IMR-90 (cell line): ENCODE results near the gene PITPNM3. TPM values are rescaled to one million over a fixed set of nuclear protein-coding genes. Genes with fewer than 3 reads are reported as not detected.

Source experiments
- ATAC-seq: fragments of 200-7000 bp; cut with Tn5 transposase; 2 replicates; pipeline ENCODE4 v1.9.1; 2020; ENCODE audit warnings: low read depth, mild to moderate bottlenecking, moderate library complexity
- BruUV-seq: library from RNA; stranded (reverse); fragments of 400-500 nt; replicated peaks from 2 replicates; lab custom pipeline; 2021; lab: Mats Ljungman, UMichigan
- CTCF ChIA-PET: fragments of 300-600 bp; formaldehyde crosslinking; extraction: SDS; loops from one replicate; lab custom pipeline; 2021; ENCODE audit warnings: antibody characterized with exemption; lab: Yijun Ruan, JAX
- POLR2A ChIA-PET: fragments of 300-600 bp; sonication (Branson Sonifier 250); formaldehyde crosslinking; loops from one replicate; lab custom pipeline; 2022; ENCODE audit warnings: antibody characterized with exemption; ENCODE audit not compliant: unreplicated experiment; lab: Charles Lee
- DNase-seq: peaks from one replicate; pipeline ENCODE4 v3.0.0; 2013
- H2AFZ ChIP-seq: replicated peaks from 2 replicates; pipeline ENCODE3; 2013; ENCODE audit warnings: low read length, mild to moderate bottlenecking; ENCODE audit not compliant: poor library complexity
- H2AK5ac ChIP-seq: 2 replicates; pipeline ENCODE4 v1.6.1; 2013; ENCODE audit warnings: low read depth, low read length, inconsistent platforms
- H2AK9ac ChIP-seq: replicated peaks from 2 replicates; pipeline ENCODE3; 2013; ENCODE audit warnings: mild to moderate bottlenecking, low read depth, low read length, moderate library complexity; ENCODE audit not compliant: poor library complexity
- H2BK120ac ChIP-seq: 2 replicates; pipeline ENCODE4 v1.6.1; 2013; ENCODE audit warnings: low read depth, low read length, inconsistent platforms
- H2BK15ac ChIP-seq: 3 replicates; pipeline ENCODE4 v1.6.1; 2013; ENCODE audit warnings: low read depth, low read length, inconsistent platforms
- H2BK20ac ChIP-seq: 2 replicates; pipeline ENCODE4 v1.6.1; 2013; ENCODE audit warnings: low read depth, mild to moderate bottlenecking, inconsistent platforms, low read length, moderate library complexity
- H2BK5ac ChIP-seq: 2 replicates; pipeline ENCODE4 v1.6.1; 2013; ENCODE audit warnings: mild to moderate bottlenecking, low read depth, low read length, inconsistent platforms; ENCODE audit not compliant: poor library complexity, severe bottlenecking
- H3K14ac ChIP-seq: replicated peaks from 2 replicates; pipeline ENCODE4 v1.6.1; 2013; ENCODE audit warnings: low read depth, low read length, inconsistent platforms
- H3K18ac ChIP-seq: 2 replicates; pipeline ENCODE4 v1.6.1; 2013; ENCODE audit warnings: low read depth, low read length, control low read depth
- H3K23ac ChIP-seq: 2 replicates; pipeline ENCODE4 v1.6.1; 2013; ENCODE audit warnings: low read depth, low read length, inconsistent platforms
- H3K27ac ChIP-seq: 2 replicates; pipeline ENCODE4 v1.5.1; 2013; ENCODE audit warnings: mild to moderate bottlenecking, control low read depth, low read length; ENCODE audit not compliant: insufficient read depth
- H3K27me3 ChIP-seq: 2 replicates; pipeline ENCODE4 v1.6.1; 2013; ENCODE audit warnings: low read length; ENCODE audit not compliant: control insufficient read depth, insufficient read depth
- H3K36me3 ChIP-seq: 2 replicates; pipeline ENCODE4 v1.6.1; 2013; ENCODE audit warnings: low read length, mixed read lengths; ENCODE audit not compliant: control insufficient read depth, insufficient read depth
- H3K4ac ChIP-seq: 2 replicates; pipeline ENCODE4 v1.6.1; 2013; ENCODE audit warnings: low read depth, low read length, inconsistent platforms
- H3K4me1 ChIP-seq: 2 replicates; pipeline ENCODE4 v1.6.1; 2013; ENCODE audit warnings: low read length, mixed read lengths; ENCODE audit not compliant: control insufficient read depth, insufficient read depth
- H3K4me2 ChIP-seq: 2 replicates; pipeline ENCODE4 v1.6.1; 2013; ENCODE audit warnings: low read depth, mild to moderate bottlenecking, control low read depth, low read length, moderate library complexity
- H3K4me3 ChIP-seq: 2 replicates; pipeline ENCODE4 v1.5.1; 2013; ENCODE audit warnings: low read depth, mild to moderate bottlenecking, control low read depth, low read length, moderate library complexity; ENCODE audit not compliant: insufficient read depth
- H3K56ac ChIP-seq: 2 replicates; pipeline ENCODE4 v1.6.1; 2013; ENCODE audit warnings: low read length, inconsistent platforms; ENCODE audit not compliant: insufficient read depth; ENCODE audit errors: extremely low read depth
- H3K79me1 ChIP-seq, 2 experiments: 2 replicates each; pipeline ENCODE4 v1.6.1; 2013; ENCODE audit warnings: low read length in 2 of 2, inconsistent platforms in 1 of 2, low read depth in 1 of 2
- H3K9ac ChIP-seq: 2 replicates; pipeline ENCODE4 v1.6.1; 2013; ENCODE audit warnings: low read depth, low read length, control low read depth
- H3K9me1 ChIP-seq: 2 replicates; pipeline ENCODE4 v1.6.1; 2013; ENCODE audit warnings: low read length, inconsistent platforms; ENCODE audit not compliant: insufficient read depth
- H3K9me3 ChIP-seq: 2 replicates; pipeline ENCODE4 v1.6.1; 2013; ENCODE audit warnings: low read length; ENCODE audit not compliant: control insufficient read depth, insufficient read depth
- H4K20me1 ChIP-seq: 2 replicates; pipeline ENCODE4 v1.6.1; 2013; ENCODE audit warnings: low read length, inconsistent platforms; ENCODE audit not compliant: insufficient read depth
- H4K5ac ChIP-seq: 2 replicates; pipeline ENCODE4 v1.6.1; 2013; ENCODE audit warnings: mild to moderate bottlenecking, low read depth, low read length, control low read depth
- H4K8ac ChIP-seq, 2 experiments: 2 replicates each; pipeline ENCODE4 v1.6.1; 2013; ENCODE audit warnings: low read depth in 2 of 2, low read length in 2 of 2, control low read depth in 1 of 2, inconsistent platforms in 1 of 2
- H4K91ac ChIP-seq: 2 replicates; pipeline ENCODE4 v1.6.1; 2013; ENCODE audit warnings: low read depth, low read length, inconsistent platforms; ENCODE audit not compliant: insufficient read depth
- CHD1 ChIP-seq: IDR thresholded peaks from 2 replicates; pipeline ENCODE4 v1.6.1; 2012; ENCODE audit warnings: low read depth, low read length, improper control_type of control experiment
- POLR2A ChIP-seq: IDR thresholded peaks from 2 replicates; pipeline ENCODE4 v1.6.1; 2012; ENCODE audit warnings: mild to moderate bottlenecking, low read depth, low read length
- RAD21 ChIP-seq: IDR thresholded peaks from 2 replicates; pipeline ENCODE4 v1.6.1; 2012; ENCODE audit warnings: low read length, improper control_type of control experiment
- WGBS, 2 experiments: methylation state at CpG; one replicate each; pipeline versions ENCODE4 v1.1.5 to v1.1.7; 2013; ENCODE audit warnings: missing lambda C conversion rate in 2 of 2; ENCODE audit not compliant: insufficient read length in 1 of 2; ENCODE audit errors: extremely low coverage in 2 of 2; 5-methylcytosine and 5-hydroxymethylcytosine counted together
- dilution Hi-C: fragments of 300-500 bp; cut with HindIII; formaldehyde crosslinking; loops from one replicate; pipeline ENCODE4 v1.14.3; 2018; ENCODE audit warnings: low sequenced_read_pairs; ENCODE audit not compliant: unreplicated experiment
- in situ Hi-C: fragments of 300-500 bp; cut with MboI; formaldehyde crosslinking; loops from 3 replicates; pipeline ENCODE4 v1.14.3; 2019; ENCODE audit warnings: low sequenced_read_pairs, inconsistent platforms, mixed read lengths
- intact Hi-C: fragments of 100-400 bp; cut with micrococcal nuclease; formaldehyde crosslinking; loops from 2 replicates; pipeline ENCODE4 v1.10.0; 2022
- polyA plus RNA-seq, 3 experiments: library from polyadenylated mRNA; depleted of rRNA; stranded (reverse); fragments of >200 nt; gene quantifications; 2 replicates each; pipeline ENCODE4 v1.2.3, GENCODE V29; 2012; ENCODE audit warnings: low replicate concordance in 1 of 3
- total RNA-seq: library from RNA; depleted of rRNA; stranded (reverse); fragments of >200 nt; gene quantifications from 2 replicates; pipeline ENCODE4 v1.2.3, GENCODE V29; 2012

The PITPNM3 gene
- total and polyA plus RNA-seq, 2 of the 4 experiments (the other 2 are of a cell fraction) = 0.54 to 1.7 TPM

- no peak overlapping the region for H2BK120ac ChIP-seq
- no peak overlapping the region for H2AK5ac ChIP-seq
- no TSS peak for BruUV-seq
- H3K4me2 ChIP-seq = no peak overlapping the region
- no peak overlapping the region for H2AK9ac ChIP-seq
- H3K9ac ChIP-seq = no peak overlapping the region
- no peaks in the 10 kb centered on the region for H4K20me1 ChIP-seq
- no peak overlapping the region for H2AFZ ChIP-seq
- H3K9me1 ChIP-seq = peaks cover 16% of the 10 kb centered on the region
- H4K5ac ChIP-seq = no peak overlapping the region
- no peak overlapping the region for H2BK5ac ChIP-seq
- peaks cover 14% of the 10 kb centered on the region for H3K4me1 ChIP-seq
- no peak overlapping the region for H4K8ac ChIP-seq
- CTCF ChIA-PET = no interaction called here
- in situ Hi-C loops (no loop called here), dilution Hi-C loops (no loop called here), intact Hi-C loops (no loop called here)
- H3K4me3 ChIP-seq = no peak overlapping the region
- no peaks in the 10 kb centered on the region for H3K9me3 ChIP-seq
- no peaks in the 10 kb centered on the region for H3K36me3 ChIP-seq
- no peak for ATAC-seq
- H3K79me1 ChIP-seq = no peaks in the 10 kb centered on the region
- no peak overlapping the region for H4K91ac ChIP-seq
- TF ChIP-seq RAD21 = no peak
- no peak for TF ChIP-seq POLR2A
- TF ChIP-seq CHD1 = no peak
- H2BK15ac ChIP-seq = no peak overlapping the region
- WGBS, 2 experiments = 82% methylated on average over 7 of the region's 8 CpGs; no CpG with 5 or more reads in 1 of the 2 experiments
- H3K56ac ChIP-seq = no peak overlapping the region
- no peaks in the 10 kb centered on the region; the same call in 1 of the 2 replicates for H3K27me3 ChIP-seq
- POLR2A ChIA-PET = no interaction called here
- H3K23ac ChIP-seq = no peak overlapping the region
- no peak overlapping the region for H3K18ac ChIP-seq
- H3K27ac ChIP-seq = no peak overlapping the region
- no peak overlapping the region for H3K14ac ChIP-seq
- no peak for DNase-seq
- no peak overlapping the region for H2BK20ac ChIP-seq
- H3K4ac ChIP-seq = no peak overlapping the region
Measured at GRCh38 chr17:6502871-6503509, 53.4 kb downstream of the PITPNM3 start.
